NB4 (cell line): Measurements from ENCODE around the gene LPP.

Experiments
- DNase-seq: peaks from one replicate; pipeline ENCODE4 v3.0.0; 2010; ENCODE audit warnings: low read depth
- H3K4me3 ChIP-seq: one replicate; pipeline ENCODE4 v1.5.1; 2011; ENCODE audit warnings: mild to moderate bottlenecking, low read depth, low read length, moderate library complexity
- MYC ChIP-seq: IDR thresholded peaks from 2 replicates; pipeline ENCODE4 v1.6.1; 2011; ENCODE audit warnings: low read depth, low read length
- POLR2A ChIP-seq: IDR thresholded peaks from 2 replicates; pipeline ENCODE4 v1.6.1; 2011; ENCODE audit warnings: mild to moderate bottlenecking; ENCODE audit not compliant: insufficient read length; ENCODE audit errors: extremely low read depth
- TF ChIP-seq, protein P1 (sequence below): IDR thresholded peaks from 2 replicates; pipeline ENCODE4 v1.6.1; 2011; ENCODE audit warnings: low read depth, low read length
- TF ChIP-seq, protein P2 (sequence below): IDR thresholded peaks from one replicate; pipeline ENCODE4 v1.5.1; 2012; ENCODE audit warnings: low read depth, low read length

Gene LPP

DNA sequence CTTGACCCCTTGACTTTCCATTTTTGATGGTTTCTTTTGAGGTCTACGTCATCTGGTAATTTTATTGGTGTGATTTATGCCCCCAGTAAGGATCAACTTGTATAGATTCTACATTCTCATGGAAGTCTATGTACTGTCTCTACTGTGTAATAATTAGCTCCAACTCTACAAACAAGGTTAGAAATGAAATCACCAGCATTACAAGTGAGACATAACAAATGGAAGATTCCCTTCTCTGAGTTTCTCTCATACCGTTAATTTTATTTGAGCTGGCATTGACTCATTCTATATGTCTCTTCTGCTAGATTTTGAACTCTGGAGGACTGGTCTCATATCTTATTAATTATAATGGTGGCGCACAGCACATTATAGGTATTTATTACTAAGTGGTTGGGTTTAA lies 138.9 kb downstream of the LPP start:
- no peak overlapping the region for H3K4me3 ChIP-seq
- no peak for TF ChIP-seq MYC
- TF ChIP-seq, protein P1, sequence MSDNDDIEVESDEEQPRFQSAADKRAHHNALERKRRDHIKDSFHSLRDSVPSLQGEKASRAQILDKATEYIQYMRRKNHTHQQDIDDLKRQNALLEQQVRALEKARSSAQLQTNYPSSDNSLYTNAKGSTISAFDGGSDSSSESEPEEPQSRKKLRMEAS: no peak
- no peak for TF ChIP-seq POLR2A
- TF ChIP-seq, protein P2, sequence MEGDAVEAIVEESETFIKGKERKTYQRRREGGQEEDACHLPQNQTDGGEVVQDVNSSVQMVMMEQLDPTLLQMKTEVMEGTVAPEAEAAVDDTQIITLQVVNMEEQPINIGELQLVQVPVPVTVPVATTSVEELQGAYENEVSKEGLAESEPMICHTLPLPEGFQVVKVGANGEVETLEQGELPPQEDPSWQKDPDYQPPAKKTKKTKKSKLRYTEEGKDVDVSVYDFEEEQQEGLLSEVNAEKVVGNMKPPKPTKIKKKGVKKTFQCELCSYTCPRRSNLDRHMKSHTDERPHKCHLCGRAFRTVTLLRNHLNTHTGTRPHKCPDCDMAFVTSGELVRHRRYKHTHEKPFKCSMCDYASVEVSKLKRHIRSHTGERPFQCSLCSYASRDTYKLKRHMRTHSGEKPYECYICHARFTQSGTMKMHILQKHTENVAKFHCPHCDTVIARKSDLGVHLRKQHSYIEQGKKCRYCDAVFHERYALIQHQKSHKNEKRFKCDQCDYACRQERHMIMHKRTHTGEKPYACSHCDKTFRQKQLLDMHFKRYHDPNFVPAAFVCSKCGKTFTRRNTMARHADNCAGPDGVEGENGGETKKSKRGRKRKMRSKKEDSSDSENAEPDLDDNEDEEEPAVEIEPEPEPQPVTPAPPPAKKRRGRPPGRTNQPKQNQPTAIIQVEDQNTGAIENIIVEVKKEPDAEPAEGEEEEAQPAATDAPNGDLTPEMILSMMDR: no peak
- DNase-seq: no peak

DNA sequence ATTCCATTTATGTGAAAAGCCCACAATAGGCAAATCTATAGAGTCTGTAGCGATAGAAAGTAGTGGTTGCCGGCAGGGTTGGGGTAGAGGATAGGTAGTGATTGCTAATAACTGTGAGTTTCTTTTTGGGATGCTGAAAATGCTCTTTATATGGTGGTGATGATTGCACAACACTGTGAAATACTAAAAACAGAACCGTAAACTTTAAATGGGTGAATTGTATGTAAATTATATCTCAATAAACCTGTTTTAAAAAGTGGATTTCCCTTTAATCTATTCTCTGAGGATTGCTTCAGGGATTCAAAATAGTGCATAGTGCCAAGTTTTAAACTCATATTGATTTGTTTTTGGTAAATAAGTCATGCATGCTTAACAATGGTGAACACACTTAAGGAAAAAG lies 140.2 kb downstream of the LPP start:
- no peak for DNase-seq
- no peak overlapping the region for H3K4me3 ChIP-seq
- TF ChIP-seq POLR2A (no peak), MYC (no peak)
- TF ChIP-seq, protein P2: no peak
- TF ChIP-seq, protein P1: no peak

- no peak for DNase-seq
These were observed 141.0 kb downstream of the LPP start for GRCh38 chr3:188294823-188295487.

DNA sequence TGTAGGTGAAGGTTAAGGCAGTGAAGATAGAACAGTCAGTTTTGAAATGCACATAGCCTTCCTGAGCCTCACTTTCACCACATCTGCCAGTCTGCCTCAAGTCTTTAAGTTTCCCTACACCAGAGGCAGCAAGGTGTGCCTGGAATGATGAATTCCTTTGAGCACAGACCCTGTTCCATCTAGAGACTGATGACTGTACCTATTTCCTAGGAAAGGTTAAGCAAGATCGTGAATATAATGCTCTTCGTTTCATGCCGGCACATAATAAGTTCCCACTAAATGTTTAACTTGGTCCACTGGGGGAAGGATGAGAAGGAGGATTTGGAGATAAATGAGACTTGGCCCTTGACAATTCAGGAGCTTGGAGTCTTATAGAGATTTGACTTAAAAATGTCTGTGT lies 141.9 kb downstream of the LPP start:
- no peak overlapping the region for H3K4me3 ChIP-seq
- no peak for DNase-seq
- TF ChIP-seq POLR2A (no peak), MYC (no peak)
- TF ChIP-seq, protein P1: no peak
- TF ChIP-seq, protein P2: no peak

More at GRCh38 chr3:188294823-188295487, 141.0 kb downstream of the LPP start:
- TF ChIP-seq, protein P2: no peak
- TF ChIP-seq POLR2A (no peak), MYC (no peak)
- TF ChIP-seq, protein P1: no peak
- H3K4me3 ChIP-seq: no peak overlapping the region

GRCh38 chr3:188296761-188297612 lies 143.0 kb downstream of the LPP start:
- no peak overlapping the region for H3K4me3 ChIP-seq

More at GRCh38 chr3:188296761-188297612, 143.0 kb downstream of the LPP start:
- peak; percentile 60 for DNase-seq
- TF ChIP-seq, protein P2: no peak
- TF ChIP-seq MYC: peak; percentile 21; the same call in 1 of the 2 replicates
